Measurements from ENCODE around the gene KAT5. TPM values are rescaled to one million over a fixed set of nuclear protein-coding genes. Genes with fewer than 3 reads are reported as not detected.
"Not testable (repeated sequence)": the region's sequence is repeated elsewhere in the genome, so short reads cannot be mapped to it uniquely, and the experiment has no call there.

The KAT5 gene
- total RNA-seq, 1 donor from 2014 or later: 37.6 TPM

DNA sequence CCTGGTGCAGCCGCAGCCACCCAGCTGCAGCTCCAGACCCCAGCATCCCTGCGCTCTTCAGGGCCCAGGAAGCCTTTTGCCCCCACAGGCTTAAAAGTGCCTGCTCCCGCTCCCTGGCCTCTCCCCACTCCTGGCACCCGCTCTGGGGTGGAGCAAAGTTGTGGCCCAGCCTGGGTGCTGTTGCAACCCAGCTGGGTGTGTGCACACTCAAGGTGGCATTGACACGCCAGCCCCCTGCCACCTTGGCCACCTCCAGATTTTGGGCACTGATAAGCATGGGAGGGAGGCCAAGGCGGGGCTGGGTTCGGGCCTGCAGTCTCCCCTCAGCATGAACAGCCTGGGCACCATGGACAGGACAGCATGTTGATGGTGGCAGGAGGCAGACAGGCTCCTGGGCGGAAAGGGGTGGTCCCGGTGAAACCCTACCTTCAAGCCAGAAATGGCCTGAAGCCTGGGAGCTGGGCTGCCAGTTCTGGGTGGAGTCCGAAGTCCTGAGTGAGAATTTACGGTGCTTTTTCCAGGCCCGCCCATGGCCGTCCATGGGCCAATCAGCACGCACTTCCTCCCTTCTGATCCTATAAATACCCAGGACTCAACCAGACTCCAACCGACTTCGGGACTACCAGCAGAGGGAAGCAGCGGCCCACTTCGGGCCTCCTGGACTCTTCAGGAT lies 32.1 kb downstream of the KAT5 start:
- peak in 1 of 2 donors; percentile 37 for DNase-seq (ENCODE audit: low read depth in 2 of 2)

DNA sequence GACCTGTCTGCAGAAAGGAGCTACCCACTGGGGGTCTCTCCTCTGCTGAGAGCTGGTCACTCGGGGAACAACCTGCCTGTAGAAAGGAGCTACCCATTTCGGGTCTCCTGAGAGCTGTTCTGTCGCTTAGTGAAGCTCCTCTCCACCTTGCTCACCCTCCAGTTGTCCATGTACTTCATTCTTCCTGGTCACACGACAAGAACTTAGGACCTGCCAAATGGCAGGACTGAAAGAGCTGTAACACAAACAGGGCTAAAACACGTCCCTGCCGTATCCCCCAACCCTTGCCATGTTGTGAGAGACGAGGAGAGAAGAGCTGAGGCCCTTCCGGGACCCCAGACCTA lies 32.6 kb downstream of the KAT5 start:
- DNase-seq (ENCODE audit: low read depth in 2 of 2): no peak

- no peak for DNase-seq (ENCODE audit: low read depth in 2 of 2)
Observed at GRCh38 chr11:65745049-65745448, 33.0 kb downstream of the KAT5 start.

DNA sequence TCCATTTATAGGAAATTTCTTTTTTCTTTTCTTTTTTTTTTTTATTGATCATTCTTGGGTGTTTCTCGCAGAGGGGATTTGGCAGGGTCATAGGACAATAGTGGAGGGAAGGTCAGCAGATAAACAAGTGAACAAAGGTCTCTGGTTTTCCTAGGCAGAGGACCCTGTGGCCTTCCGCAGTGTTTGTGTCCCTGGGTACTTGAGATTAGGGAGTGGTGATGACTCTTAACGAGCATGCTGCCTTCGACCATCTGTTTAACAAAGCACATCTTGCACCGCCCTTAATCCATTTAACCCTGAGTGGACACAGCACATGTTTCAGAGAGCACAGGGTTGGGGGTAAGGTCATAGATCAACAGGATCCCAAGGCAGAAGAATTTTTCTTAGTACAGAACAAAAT lies 50.1 kb downstream of the KAT5 start:
- not testable (repeated sequence) for DNase-seq (ENCODE audit: low read depth in 2 of 2)

DNA sequence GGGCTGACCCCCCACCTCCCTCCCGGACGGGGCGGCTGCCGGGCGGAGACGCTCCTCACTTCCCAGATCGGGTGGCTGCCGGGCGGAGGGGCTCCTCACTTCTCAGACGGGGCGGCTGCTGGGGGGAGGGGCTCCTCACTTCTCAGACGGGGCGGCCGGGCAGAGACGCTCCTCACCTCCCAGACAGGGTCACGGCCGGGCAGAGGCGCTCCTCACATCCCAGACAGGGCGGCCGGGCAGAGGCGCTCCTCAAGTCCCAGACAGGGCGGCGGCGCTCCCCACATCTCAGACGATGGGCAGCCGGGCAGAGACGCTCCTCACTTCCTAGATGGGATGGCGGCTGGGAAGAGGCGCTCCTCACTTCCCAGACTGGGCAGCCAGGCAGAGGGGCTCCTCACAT lies 50.8 kb downstream of the KAT5 start:
- not testable (repeated sequence) for DNase-seq (ENCODE audit: low read depth in 2 of 2)

GRCh38 chr11:65764434-65764833 lies 52.4 kb downstream of the KAT5 start:
- DNase-seq (ENCODE audit: low read depth in 2 of 2): no peak

DNA sequence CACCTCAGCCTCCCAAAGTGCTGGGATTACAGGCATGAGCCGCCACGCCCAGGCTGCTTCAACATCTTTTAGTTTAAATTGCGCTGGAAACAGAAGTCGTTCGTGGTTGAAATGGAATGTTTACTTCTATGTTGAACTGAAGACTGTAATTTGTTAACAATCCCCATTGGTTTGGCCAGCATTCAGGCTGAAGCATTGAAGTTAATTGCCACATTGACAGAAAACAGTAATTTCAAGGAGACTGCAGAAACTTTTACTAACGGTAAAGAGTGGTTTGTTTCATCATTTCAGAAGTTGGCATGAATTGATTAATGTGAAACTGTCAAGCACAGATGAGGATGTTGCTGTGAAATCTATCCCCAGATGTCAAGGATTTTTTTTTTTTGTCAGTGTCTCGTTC lies 54.5 kb downstream of the KAT5 start:
- DNase-seq (ENCODE audit: low read depth in 2 of 2): no peak

- no peak for DNase-seq (ENCODE audit: low read depth in 2 of 2)
Observed at GRCh38 chr11:65767406-65767805, 55.4 kb downstream of the KAT5 start.

DNA sequence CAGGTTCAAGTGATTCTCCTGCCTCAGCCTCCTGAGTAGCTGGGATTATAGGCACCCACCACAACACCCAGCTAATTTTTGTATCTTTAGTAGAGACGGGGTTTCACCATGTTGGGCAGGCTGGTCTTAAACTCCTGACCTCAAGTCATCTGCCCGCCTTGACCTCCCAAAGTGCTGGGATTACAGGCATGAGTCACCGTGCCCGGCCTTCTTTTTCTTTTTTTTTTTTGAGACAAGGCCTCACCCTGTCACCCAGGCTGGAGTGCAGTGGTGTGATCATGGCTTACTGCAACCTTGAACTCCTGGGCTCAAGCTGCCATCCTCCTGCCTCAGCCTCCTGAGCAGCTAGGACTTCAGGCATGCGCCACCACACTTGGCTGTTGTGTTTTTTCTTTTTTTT lies 55.8 kb downstream of the KAT5 start:
- DNase-seq (ENCODE audit: low read depth in 2 of 2): not testable (repeated sequence)

Other genes starting within 250 kb of the KAT5 start
- 1,844 and 2,565 TPM in 2 replicates for gene MALAT1, start 213.2 kb upstream of the KAT5 start, total RNA-seq
- gene SCYL1, start 187.2 kb upstream of the KAT5 start, total RNA-seq: 41.8 and 55.9 TPM in 2 replicates
- gene LTBP3, start 153.9 kb upstream of the KAT5 start, total RNA-seq: 13.1 and 41.7 TPM in 2 replicates
- gene ZNRD2, start 141.8 kb upstream of the KAT5 start, total RNA-seq: 37.6 and 37.7 TPM in 2 replicates
- gene FAM89B, start 139.7 kb upstream of the KAT5 start, total RNA-seq: 12.2 and 23.8 TPM in 2 replicates
- gene EHBP1L1, start 136.2 kb upstream of the KAT5 start, total RNA-seq: 2.5 and 4.7 TPM in 2 replicates
- under 0.01 and 0.13 TPM in 2 replicates for gene KCNK7, start 116.5 kb upstream of the KAT5 start, total RNA-seq
- 57.1 and 78.8 TPM in 2 replicates for gene MAP3K11, start 98.0 kb upstream of the KAT5 start, total RNA-seq
- gene PCNX3, start 96.5 kb upstream of the KAT5 start, total RNA-seq: 10.4 and 17.6 TPM in 2 replicates
- gene SIPA1, start 74.2 kb upstream of the KAT5 start, total RNA-seq: 54.0 and 56.0 TPM in 2 replicates
- gene RELA, start 49.3 kb upstream of the KAT5 start, total RNA-seq: 8.7 and 16.3 TPM in 2 replicates
- 39.8 and 42.6 TPM in 2 replicates for gene RNASEH2C, start 8.5 kb downstream of the KAT5 start, total RNA-seq
- 6.2 and 11.9 TPM in 2 replicates for gene AP5B1, start 68.7 kb downstream of the KAT5 start, total RNA-seq
- gene OVOL1, start 74.8 kb downstream of the KAT5 start, total RNA-seq: not detected in 2 replicates
- gene SNX32, start 121.7 kb downstream of the KAT5 start, total RNA-seq: 0.13 and 0.51 TPM in 2 replicates
- 976 and 1,057 TPM in 2 replicates for gene CFL1, start 145.9 kb downstream of the KAT5 start, total RNA-seq
- 32.6 and 37.8 TPM in 2 replicates for gene MUS81, start 148.2 kb downstream of the KAT5 start, total RNA-seq
- gene EFEMP2, start 160.5 kb downstream of the KAT5 start, total RNA-seq: 11.2 and 44.4 TPM in 2 replicates
- 0.13 TPM in 2 replicates for gene CTSW, start 167.6 kb downstream of the KAT5 start, total RNA-seq
- gene FIBP, start 176.2 kb downstream of the KAT5 start, total RNA-seq: 157 and 195 TPM in 2 replicates
- 40.7 and 49.3 TPM in 2 replicates for gene CCDC85B, start 178.4 kb downstream of the KAT5 start, total RNA-seq
- gene FOSL1, start 188.1 kb downstream of the KAT5 start, total RNA-seq: 2.1 and 3.8 TPM in 2 replicates
- gene C11orf68, start 206.8 kb downstream of the KAT5 start, total RNA-seq: 12.3 and 19.8 TPM in 2 replicates
- 67.3 and 84.5 TPM in 2 replicates for gene DRAP1, start 207.2 kb downstream of the KAT5 start, total RNA-seq
- gene TSGA10IP, start 233.2 kb downstream of the KAT5 start, total RNA-seq: not detected in 2 replicates
- 23.9 and 27.8 TPM in 2 replicates for gene SART1, start 249.5 kb downstream of the KAT5 start, total RNA-seq